Measurements from ENCODE around the gene HEATR3. TPM values are rescaled to one million over a fixed set of nuclear protein-coding genes. Genes with fewer than 3 reads are reported as not detected.
A peak's percentile ranks its signal among the peaks of the same experiment; 100 is the strongest.

The HEATR3 gene
- total and polyA plus RNA-seq, 11 donors: 2.4 to 21.2 (median 11.8) TPM

GRCh38 chr16:50136399-50136798, 70.6 kb downstream of the HEATR3 start:
- no peak for DNase-seq
- no peaks in the 10 kb centered on the region for H3K36me3 ChIP-seq
- H3K4me3 ChIP-seq: no peak overlapping the region
- no peaks in the 10 kb centered on the region for H3K4me1 ChIP-seq
- no peak overlapping the region for H3K27ac ChIP-seq
- intact Hi-C loops (cut with DNase I): no loop called here
- H3K9me3 ChIP-seq: no peaks in the 10 kb centered on the region
- no peak for ATAC-seq
- TF ChIP-seq POLR2A (IDR thresholded peaks at IDR 0.05): no peak
- peak in 1 of 12 donors; percentile 9 for TF ChIP-seq CTCF (IDR thresholded peaks at IDR 0.05)
- no peaks in the 10 kb centered on the region for H3K27me3 ChIP-seq

- ATAC-seq (no peak), DNase-seq (no peak)
- no peaks in the 10 kb centered on the region for H3K9me3 ChIP-seq
- 88 to 96% (median 92%) methylated on average over 3 of the region's 3 CpGs for WGBS, 4 donors
- H3K4me1 ChIP-seq: no peaks in the 10 kb centered on the region
- TF ChIP-seq POLR2A (IDR thresholded peaks at IDR 0.05) (no peak), CTCF (IDR thresholded peaks at IDR 0.05) (no peak)
- H3K27me3 ChIP-seq: no peaks in the 10 kb centered on the region
- intact Hi-C loops (cut with DNase I): no loop called here
- no peaks in the 10 kb centered on the region for H3K36me3 ChIP-seq
- no peak overlapping the region for H3K4me3 ChIP-seq
- no peak overlapping the region for H3K27ac ChIP-seq
These were observed 71.5 kb downstream of the HEATR3 start for GRCh38 chr16:50137268-50137667.

GRCh38 chr16:50139580-50139979, 73.8 kb downstream of the HEATR3 start:
- DNase-seq (no peak), ATAC-seq (no peak)
- no peaks in the 10 kb centered on the region for H3K36me3 ChIP-seq
- H3K4me3 ChIP-seq: no peak overlapping the region
- WGBS, 4 donors: 90 to 94% (median 91%) methylated on average over 1 of the region's 1 CpG
- H3K4me1 ChIP-seq: no peaks in the 10 kb centered on the region
- intact Hi-C loops (cut with DNase I): no loop called here
- no peaks in the 10 kb centered on the region for H3K27me3 ChIP-seq
- H3K27ac ChIP-seq: no peak overlapping the region
- no peak for TF ChIP-seq CTCF (IDR thresholded peaks at IDR 0.05)
- no peak for TF ChIP-seq POLR2A (IDR thresholded peaks at IDR 0.05)
- H3K9me3 ChIP-seq: no peaks in the 10 kb centered on the region

GRCh38 chr16:50144211-50144610, 78.4 kb downstream of the HEATR3 start:
- H3K4me1 ChIP-seq: no peaks in the 10 kb centered on the region
- no peaks in the 10 kb centered on the region for H3K36me3 ChIP-seq
- H3K9me3 ChIP-seq: no peaks in the 10 kb centered on the region
- H3K4me3 ChIP-seq: no peak overlapping the region
- intact Hi-C loops (cut with DNase I): no loop called here
- DNase-seq (no peak), ATAC-seq (no peak)
- no peak overlapping the region for H3K27ac ChIP-seq
- H3K27me3 ChIP-seq: no peaks in the 10 kb centered on the region
- 68 to 87% (median 73%) methylated on average over 2 of the region's 2 CpGs for WGBS, 4 donors
- TF ChIP-seq CTCF (IDR thresholded peaks at IDR 0.05) (no peak), POLR2A (IDR thresholded peaks at IDR 0.05) (no peak)

Data from heart left ventricle (tissue), 16 donors.